Measurements from ENCODE around the gene ATL2. TPM values are rescaled to one million over a fixed set of nuclear protein-coding genes. Genes with fewer than 3 reads are reported as not detected.

Gene ATL2
- total RNA-seq, 6 experiments from 2014 or later: 21.4 to 28.7 (median 24.4) TPM

- Mint-ChIP-seq H3K4me3 (no peak overlapping the region), H3K27ac (no peak overlapping the region), H3K9me3 (no peaks in the 10 kb centered on the region), H3K36me3 (ENCODE audit: low read depth) (no peaks in the 10 kb centered on the region), H3K4me1 (ENCODE audit: low read depth) (no peaks in the 10 kb centered on the region), H3K27me3 (ENCODE audit: insufficient read depth) (peaks cover 24% of the 10 kb centered on the region)
- no peak for TF ChIP-seq CTCF (IDR thresholded peaks at IDR 0.05)
- no peak for DNase-seq
Measured at GRCh38 chr2:38268001-38268400, 109.1 kb downstream of the ATL2 start.

- no peaks in the 10 kb centered on the region for H3K36me3 Mint-ChIP-seq (ENCODE audit: low read depth)
- no peaks in the 10 kb centered on the region for H3K9me3 Mint-ChIP-seq
- H3K4me3 Mint-ChIP-seq: no peak overlapping the region
- no peak for TF ChIP-seq CTCF (IDR thresholded peaks at IDR 0.05)
- no peak overlapping the region for H3K27ac Mint-ChIP-seq
- H3K27me3 Mint-ChIP-seq (ENCODE audit: insufficient read depth): peaks cover 24% of the 10 kb centered on the region
- DNase-seq: no peak
- no peaks in the 10 kb centered on the region for H3K4me1 Mint-ChIP-seq (ENCODE audit: low read depth)
Measured at GRCh38 chr2:38267270-38267925, 109.7 kb downstream of the ATL2 start.

GRCh38 chr2:38266382-38267061 is 110.6 kb downstream of the ATL2 start:
- Mint-ChIP-seq H3K4me3 (no peak overlapping the region), H3K36me3 (ENCODE audit: low read depth) (no peaks in the 10 kb centered on the region), H3K27me3 (ENCODE audit: insufficient read depth) (peaks cover 27% of the 10 kb centered on the region), H3K9me3 (no peaks in the 10 kb centered on the region), H3K4me1 (ENCODE audit: low read depth) (no peaks in the 10 kb centered on the region), H3K27ac (no peak overlapping the region)
- no peak for TF ChIP-seq CTCF (IDR thresholded peaks at IDR 0.05)
- DNase-seq: no peak

- H3K9me3 Mint-ChIP-seq: no peaks in the 10 kb centered on the region
- peaks cover 31% of the 10 kb centered on the region for H3K27me3 Mint-ChIP-seq (ENCODE audit: insufficient read depth)
- no peak overlapping the region for H3K27ac Mint-ChIP-seq
- no peak for TF ChIP-seq CTCF (IDR thresholded peaks at IDR 0.05)
- no peaks in the 10 kb centered on the region for H3K4me1 Mint-ChIP-seq (ENCODE audit: low read depth)
- no peak for DNase-seq
- no peaks in the 10 kb centered on the region for H3K36me3 Mint-ChIP-seq (ENCODE audit: low read depth)
- H3K4me3 Mint-ChIP-seq: no peak overlapping the region
Measured at GRCh38 chr2:38265461-38265860, 111.6 kb downstream of the ATL2 start.

- no peaks in the 10 kb centered on the region for H3K9me3 Mint-ChIP-seq
- no peak overlapping the region for H3K4me3 Mint-ChIP-seq
- no peaks in the 10 kb centered on the region for H3K36me3 Mint-ChIP-seq (ENCODE audit: low read depth)
- H3K27ac Mint-ChIP-seq: no peak overlapping the region
- H3K4me1 Mint-ChIP-seq (ENCODE audit: low read depth): no peaks in the 10 kb centered on the region
- no peak for TF ChIP-seq CTCF (IDR thresholded peaks at IDR 0.05)
- peaks cover 31% of the 10 kb centered on the region for H3K27me3 Mint-ChIP-seq (ENCODE audit: insufficient read depth)
- DNase-seq: no peak
Measured at GRCh38 chr2:38264396-38265221, 112.5 kb downstream of the ATL2 start.
